HG03095 (cell line): ENCODE results near the gene PLEK2.
"Not testable (repeated sequence)": the region's sequence is repeated elsewhere in the genome, so short reads cannot be mapped to it uniquely, and the experiment has no call there.

Experiments
- ATAC-seq: cut with Tn5 transposase; IDR thresholded peaks from one replicate; pipeline ENCODE4 v1.9.1; 2021; ENCODE audit warnings: moderate library complexity; ENCODE audit not compliant: unreplicated experiment

The PLEK2 gene

GRCh38 chr14:67411820-67412421 lies at the start of gene PLEK2:
Gene PLEK2, minus strand, starts transcription at chr14:67412165. Its CDS starts 106 bp downstream, at chr14:67412059.
- ATAC-seq: no peak

- no peak for ATAC-seq
These were observed 49.5 kb upstream of the PLEK2 start for GRCh38 chr14:67461341-67461985.

- ATAC-seq: no peak
These were observed 47.4 kb upstream of the PLEK2 start for GRCh38 chr14:67459336-67459735.

- no peak for ATAC-seq
These were observed 45.8 kb upstream of the PLEK2 start for GRCh38 chr14:67457782-67458181.

- ATAC-seq: no peak
These were observed 44.8 kb upstream of the PLEK2 start for GRCh38 chr14:67456732-67457131.

- no peak for ATAC-seq
These were observed 41.8 kb upstream of the PLEK2 start for GRCh38 chr14:67453575-67454300.

GRCh38 chr14:67451667-67452066 lies 39.7 kb upstream of the PLEK2 start:
- not testable (repeated sequence) for ATAC-seq

GRCh38 chr14:67449096-67449495 lies 37.1 kb upstream of the PLEK2 start:
- no peak for ATAC-seq

- no peak for ATAC-seq
These were observed 35.0 kb upstream of the PLEK2 start for GRCh38 chr14:67447033-67447381.

- ATAC-seq: no peak
These were observed 34.5 kb upstream of the PLEK2 start for GRCh38 chr14:67446371-67447032.

- ATAC-seq: no peak
These were observed 32.4 kb upstream of the PLEK2 start for GRCh38 chr14:67444395-67444794.

GRCh38 chr14:67442139-67442906 lies 30.4 kb upstream of the PLEK2 start:
- ATAC-seq: no peak

- no peak for ATAC-seq
These were observed 29.7 kb upstream of the PLEK2 start for GRCh38 chr14:67441672-67442071.

- no peak for ATAC-seq
These were observed 29.3 kb upstream of the PLEK2 start for GRCh38 chr14:67441256-67441655.

GRCh38 chr14:67440513-67440912 lies 28.5 kb upstream of the PLEK2 start:
- ATAC-seq: no peak

- no peak for ATAC-seq
These were observed 27.0 kb upstream of the PLEK2 start for GRCh38 chr14:67438969-67439368.

- no peak for ATAC-seq
These were observed 24.3 kb upstream of the PLEK2 start for GRCh38 chr14:67436006-67436866.

- ATAC-seq: no peak
These were observed 23.6 kb upstream of the PLEK2 start for GRCh38 chr14:67435603-67436002.

GRCh38 chr14:67432050-67432564 lies 20.1 kb upstream of the PLEK2 start:
- no peak for ATAC-seq
